SK-N-SH (cell line): ENCODE measurements around the gene NCAM2. TPM values are rescaled to one million over a fixed set of nuclear protein-coding genes. Genes with fewer than 3 reads are reported as not detected.
A peak's percentile ranks its signal among the peaks of the same experiment; 100 is the strongest.

Source experiments
- CTCF ChIA-PET: fragments of 300-600, 350-600 bp; formaldehyde crosslinking; extraction: SDS; loops from one replicate; lab custom pipeline; 2021; lab: Yijun Ruan, JAX
- POLR2A ChIA-PET: fragments of 350-600 bp; sonication (Branson Sonifier 250); formaldehyde crosslinking; extraction: SDS; loops from one replicate; lab custom pipeline; 2020; ENCODE audit warnings: antibody characterized with exemption, inconsistent platforms; lab: Yijun Ruan, JAX
- DNase-seq: peaks from one replicate; pipeline ENCODE4 v3.0.0; 2012
- H2AFZ ChIP-seq: fragments of 200-600 bp; sonication (generic); 2 replicates; pipeline ENCODE4 v1.8.1; 2016; ENCODE audit warnings: antibody characterized with exemption, mild to moderate bottlenecking, low read depth
- H3F3A ChIP-seq: fragments of 200-600 bp; sonication (generic); replicated peaks from 2 replicates; pipeline ENCODE3; 2016; ENCODE audit warnings: antibody characterized with exemption, mild to moderate bottlenecking; ENCODE audit not compliant: insufficient read depth
- H3K27ac ChIP-seq, 2 experiments: fragments of 200-500 bp in 1 of 2; fragments of 200-600 bp in 1 of 2; sonication (Bioruptor generic) in 1 of 2; sonication (generic), shearing (Covaris generic) in 1 of 2; 2 replicates each; pipeline versions ENCODE4 v1.5.1 to v1.6.1; 2014 to 2016; ENCODE audit warnings: low read depth in 2 of 2, inconsistent platforms in 1 of 2, low read length in 1 of 2, mild to moderate bottlenecking in 1 of 2, mixed read lengths in 1 of 2
- H3K27me3 ChIP-seq: fragments of 200-600 bp; sonication (generic), shearing (Covaris generic); 2 replicates; pipeline ENCODE4 v1.6.1; 2016; ENCODE audit warnings: mixed run types; ENCODE audit not compliant: insufficient read depth
- H3K36me3 ChIP-seq, 2 experiments: fragments of 200-500 bp in 1 of 2; fragments of 200-600 bp in 1 of 2; sonication (Bioruptor generic) in 1 of 2; sonication (generic) in 1 of 2; replicated peaks in 1 of 2; 2 replicates each; pipeline versions ENCODE3 to v1.5.1; 2014 to 2016; ENCODE audit warnings: low read length in 1 of 2, mild to moderate bottlenecking in 1 of 2; ENCODE audit not compliant: insufficient read depth in 2 of 2, control insufficient read depth in 1 of 2
- H3K4me1 ChIP-seq, 2 experiments: fragments of 200-500 bp in 1 of 2; fragments of 200-600 bp in 1 of 2; sonication (Bioruptor generic) in 1 of 2; sonication (generic), shearing (Covaris generic) in 1 of 2; 2 replicates each; pipeline versions ENCODE4 v1.5.1 to v1.6.1; 2014 to 2016; ENCODE audit warnings: low read depth in 1 of 2, low read length in 1 of 2, mixed run types in 1 of 2; ENCODE audit not compliant: insufficient read depth in 2 of 2, control insufficient read depth in 1 of 2
- H3K4me2 ChIP-seq: fragments of 200-600 bp; sonication (generic), shearing (Covaris generic); 2 replicates; pipeline ENCODE4 v1.6.1; 2017; ENCODE audit warnings: mixed run types
- H3K4me3 ChIP-seq, 2 experiments: fragments of 200-500 bp in 1 of 2; fragments of 200-600 bp in 1 of 2; sonication (Bioruptor generic) in 1 of 2; sonication (generic), shearing (Covaris generic) in 1 of 2; 2 replicates each; pipeline versions ENCODE4 v1.5.1 to v1.8.1; 2014 to 2016; ENCODE audit warnings: low read depth in 2 of 2, inconsistent platforms in 1 of 2, low read length in 1 of 2, mild to moderate bottlenecking in 1 of 2, mixed read lengths in 1 of 2, moderate library complexity in 1 of 2
- H3K79me2 ChIP-seq: fragments of 200-600 bp; sonication (generic); 2 replicates; pipeline ENCODE4 v1.8.1; 2017; ENCODE audit warnings: mild to moderate bottlenecking; ENCODE audit not compliant: insufficient read depth
- H3K9ac ChIP-seq: fragments of 200-600 bp; sonication (generic); 2 replicates; pipeline ENCODE4 v1.6.1; 2017; ENCODE audit warnings: mixed run types
- H3K9me2 ChIP-seq: fragments of 200-600 bp; sonication (generic); 2 replicates; pipeline ENCODE4 v1.6.1; 2017; ENCODE audit warnings: mixed run types
- H3K9me3 ChIP-seq: fragments of 200-600 bp; sonication (generic); 2 replicates; pipeline ENCODE4 v1.6.1; 2017; ENCODE audit warnings: mixed run types, mild to moderate bottlenecking, moderate library complexity
- H4K20me1 ChIP-seq: fragments of 200-600 bp; sonication (generic); 2 replicates; pipeline ENCODE4 v1.6.1; 2017; ENCODE audit warnings: mild to moderate bottlenecking, mixed run types; ENCODE audit not compliant: insufficient read depth
- CHD2 ChIP-seq: fragments of 150-350 bp; IDR thresholded peaks from 2 replicates; pipeline ENCODE4 v1.6.1; 2018; ENCODE audit warnings: low read length; ENCODE audit not compliant: partially characterized antibody
- ELF1 ChIP-seq: IDR thresholded peaks from 2 replicates; pipeline ENCODE4 v1.4.0; 2012
- FOXJ3 ChIP-seq: sonication (generic); formaldehyde crosslinking; IDR thresholded peaks from 2 replicates; pipeline ENCODE4 v1.5.1; 2020; ENCODE audit warnings: mild to moderate bottlenecking, missing genetic modification reagents
- GATA2 ChIP-seq: sonication (generic); formaldehyde crosslinking; IDR thresholded peaks from 2 replicates; pipeline ENCODE4 v1.5.0; 2020; ENCODE audit warnings: mild to moderate bottlenecking, missing genetic modification reagents
- JUND ChIP-seq: IDR thresholded peaks from 2 replicates; pipeline ENCODE4 v1.4.0; 2012
- MEF2A ChIP-seq: IDR thresholded peaks from 2 replicates; pipeline ENCODE4 v1.4.0; 2012; ENCODE audit warnings: low read depth, borderline replicate concordance
- NRF1 ChIP-seq: IDR thresholded peaks from 2 replicates; pipeline ENCODE4 v1.6.1; 2012; ENCODE audit warnings: low read depth, mild to moderate bottlenecking, low read length
- SIN3A ChIP-seq: IDR thresholded peaks from 2 replicates; pipeline ENCODE4 v1.6.1; 2012; ENCODE audit warnings: low read depth, mild to moderate bottlenecking, low read length, moderate library complexity, borderline replicate concordance
- SMC3 ChIP-seq: IDR thresholded peaks from 2 replicates; pipeline ENCODE4 v1.6.1; 2012; ENCODE audit warnings: low read depth, low read length, improper control_type of control experiment
- TAF1 ChIP-seq: IDR thresholded peaks from 2 replicates; pipeline ENCODE4 v1.6.1; 2012; ENCODE audit warnings: low read depth, mild to moderate bottlenecking, low read length, moderate library complexity, borderline replicate concordance
- TCF12 ChIP-seq: IDR thresholded peaks from 2 replicates; pipeline ENCODE4 v1.4.0; 2012
- TEAD4 ChIP-seq: IDR thresholded peaks from 2 replicates; pipeline ENCODE4 v1.4.0; 2012; ENCODE audit warnings: mild to moderate bottlenecking, borderline replicate concordance; ENCODE audit not compliant: insufficient read depth
- WGBS: methylation state at CpG from one replicate; pipeline ENCODE4 v1.1.6; 2017; ENCODE audit warnings: low lambda C conversion rate; 5-methylcytosine and 5-hydroxymethylcytosine counted together
- polyA plus RNA-seq, 3 experiments: library from polyadenylated mRNA; depleted of rRNA; stranded (reverse); fragments of >200 nt; gene quantifications; 2 replicates each; pipeline ENCODE4 v1.2.3, GENCODE V29; 2012
- TF ChIP-seq, protein P1 (sequence below): IDR thresholded peaks from 2 replicates; pipeline ENCODE4; 2012
- TF ChIP-seq, protein P2 (sequence below): IDR thresholded peaks from 2 replicates; pipeline ENCODE4 v1.4.0; 2012; ENCODE audit warnings: low read depth, borderline replicate concordance

NCAM2 gene
- polyA plus RNA-seq, 1 of the 3 experiments (the other 2 are of a cell fraction): 2.1 TPM

DNA sequence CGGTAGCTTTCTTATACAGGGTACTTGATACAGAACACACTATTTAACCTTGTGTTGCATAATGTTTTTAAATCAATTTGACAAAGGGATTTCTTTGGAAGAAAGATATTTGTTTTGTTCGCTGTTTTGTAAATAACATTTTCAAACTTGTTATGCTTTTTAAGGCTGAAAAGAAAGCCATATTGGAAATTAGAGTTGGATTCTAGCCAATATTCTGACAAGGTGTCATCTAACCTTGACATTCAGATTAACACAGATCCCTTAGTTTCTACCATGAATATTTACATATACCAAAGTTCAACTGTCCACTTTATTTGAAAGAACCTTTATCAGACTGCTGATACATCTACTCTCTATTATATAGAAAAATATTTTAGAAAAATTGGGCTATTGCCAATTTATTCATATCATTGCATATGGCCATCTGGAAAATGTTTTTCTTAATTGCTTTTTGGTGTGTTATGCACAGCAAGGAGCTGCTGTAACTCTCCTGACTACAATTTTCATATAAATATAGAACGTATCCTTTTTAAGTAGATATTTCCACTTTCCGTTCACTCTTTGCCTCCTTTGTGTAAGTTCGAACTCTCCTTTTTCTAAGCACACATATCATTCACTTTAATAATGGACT, 206.3 kb downstream of the NCAM2 start:
- Histone ChIP-seq H2AFZ (no peak overlapping the region), H3K9me3 (no peaks in the 10 kb centered on the region), H3K27ac (peak overlapping the region in 1 of 2 experiments; percentile 50; a peak in 2 of 4 replicates), H3K9me2 (no peaks in the 10 kb centered on the region), H3K27me3 (no peaks in the 10 kb centered on the region), H3K4me3 (no peak overlapping the region), H3K36me3 (no peaks in the 10 kb centered on the region), H4K20me1 (no peaks in the 10 kb centered on the region), H3K4me1 (peaks cover 0 to 20% of the 10 kb centered on the region in 2 experiments; a peak in 2 of 4 replicates), H3F3A (peaks cover 10% of the 10 kb centered on the region), H3K4me2 (no peak overlapping the region), H3K79me2 (no peaks in the 10 kb centered on the region), H3K9ac (no peak overlapping the region)
- peak; percentile 11 for DNase-seq
- WGBS: 71% methylated on average over 5 of the region's 5 CpGs
- TF ChIP-seq GATA2 (CRISPR knock-in tag) (peak; percentile 19; the same call in 1 of the 2 replicates), ELF1 (no peak), TCF12 (peak; percentile 21; the same call in 1 of the 2 replicates)
- ChIA-PET CTCF (no interaction called here), POLR2A (no interaction called here)

DNA sequence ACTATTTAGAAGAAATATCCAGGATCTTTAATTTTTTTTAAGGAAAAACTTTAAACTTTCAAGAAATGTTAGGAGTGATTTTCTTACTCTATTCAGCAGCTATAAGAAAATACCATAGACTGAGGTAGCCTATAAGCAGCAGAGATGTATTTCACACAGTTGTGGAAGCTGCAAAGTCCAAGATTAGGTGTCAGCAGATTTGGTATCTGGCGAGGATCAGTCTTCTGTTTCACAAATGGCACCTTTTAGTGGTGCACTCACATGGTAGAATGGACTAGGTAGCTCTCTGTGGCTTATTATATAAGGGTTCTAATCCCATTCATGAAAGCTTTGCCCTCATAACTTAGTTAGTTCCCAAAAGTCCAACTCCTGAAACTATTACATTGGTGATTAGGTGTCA, 207.4 kb downstream of the NCAM2 start:
- TF ChIP-seq SMC3: no peak
- no peak for TF ChIP-seq CHD2
- TF ChIP-seq SIN3A: no peak
- TF ChIP-seq MEF2A: no peak
- TF ChIP-seq FOXJ3 (CRISPR knock-in tag): no peak
- TF ChIP-seq, protein P1, sequence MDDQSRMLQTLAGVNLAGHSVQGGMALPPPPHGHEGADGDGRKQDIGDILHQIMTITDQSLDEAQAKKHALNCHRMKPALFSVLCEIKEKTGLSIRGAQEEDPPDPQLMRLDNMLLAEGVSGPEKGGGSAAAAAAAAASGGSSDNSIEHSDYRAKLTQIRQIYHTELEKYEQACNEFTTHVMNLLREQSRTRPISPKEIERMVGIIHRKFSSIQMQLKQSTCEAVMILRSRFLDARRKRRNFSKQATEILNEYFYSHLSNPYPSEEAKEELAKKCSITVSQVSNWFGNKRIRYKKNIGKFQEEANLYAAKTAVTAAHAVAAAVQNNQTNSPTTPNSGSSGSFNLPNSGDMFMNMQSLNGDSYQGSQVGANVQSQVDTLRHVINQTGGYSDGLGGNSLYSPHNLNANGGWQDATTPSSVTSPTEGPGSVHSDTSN: no peak
- Histone ChIP-seq H2AFZ (no peak overlapping the region), H3K27ac (no peak overlapping the region), H3K79me2 (no peaks in the 10 kb centered on the region), H3K36me3 (no peaks in the 10 kb centered on the region), H3K9ac (no peak overlapping the region), H3K4me1 (peaks cover 0 to 12% of the 10 kb centered on the region in 2 experiments; a peak in 2 of 4 replicates), H3K4me3 (no peak overlapping the region), H4K20me1 (no peaks in the 10 kb centered on the region), H3K4me2 (no peak overlapping the region), H3K9me3 (no peaks in the 10 kb centered on the region), H3F3A (peaks cover 5% of the 10 kb centered on the region), H3K9me2 (no peaks in the 10 kb centered on the region), H3K27me3 (no peaks in the 10 kb centered on the region)
- DNase-seq: no peak
- WGBS: 88% methylated on average over 1 of the region's 1 CpG
- ChIA-PET CTCF (no interaction called here), POLR2A (no interaction called here)

DNA sequence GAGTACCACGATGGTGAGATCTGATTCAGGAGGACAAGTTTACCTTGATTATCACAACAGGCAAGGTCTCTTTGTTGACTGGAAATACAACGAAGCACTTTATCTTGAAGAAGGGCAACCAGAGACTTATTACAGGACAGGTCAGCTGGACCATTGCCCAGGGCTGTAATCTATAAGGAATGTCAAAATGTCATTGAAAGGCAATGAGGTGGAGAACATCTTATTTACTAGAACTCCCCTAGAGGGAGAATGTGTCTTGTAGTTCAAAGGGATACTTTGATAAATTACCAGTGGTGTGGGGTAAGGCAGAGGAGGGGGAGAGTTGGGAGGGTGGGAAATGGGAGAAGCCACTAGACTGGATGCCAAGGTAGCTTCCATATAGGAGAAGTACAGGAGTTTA, 212.3 kb downstream of the NCAM2 start:
- 79% methylated on average over 2 of the region's 2 CpGs for WGBS
- POLR2A ChIA-PET: no interaction called here
- H3K9me2 ChIP-seq: no peaks in the 10 kb centered on the region
- H2AFZ ChIP-seq: no peak overlapping the region
- H3K27ac ChIP-seq: no peak overlapping the region
- H3K4me2 ChIP-seq: no peak overlapping the region
- no peaks in the 10 kb centered on the region for H3K36me3 ChIP-seq
- TF ChIP-seq JUND (no peak), TCF12 (no peak), TAF1 (no peak), SMC3 (no peak), NRF1 (no peak), FOXJ3 (CRISPR knock-in tag) (no peak), CHD2 (no peak), TEAD4 (no peak)
- TF ChIP-seq, protein P2, sequence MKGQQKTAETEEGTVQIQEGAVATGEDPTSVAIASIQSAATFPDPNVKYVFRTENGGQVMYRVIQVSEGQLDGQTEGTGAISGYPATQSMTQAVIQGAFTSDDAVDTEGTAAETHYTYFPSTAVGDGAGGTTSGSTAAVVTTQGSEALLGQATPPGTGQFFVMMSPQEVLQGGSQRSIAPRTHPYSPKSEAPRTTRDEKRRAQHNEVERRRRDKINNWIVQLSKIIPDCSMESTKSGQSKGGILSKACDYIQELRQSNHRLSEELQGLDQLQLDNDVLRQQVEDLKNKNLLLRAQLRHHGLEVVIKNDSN: no peak
- TF ChIP-seq, protein P1: no peak
- H3K9ac ChIP-seq: no peak overlapping the region
- no peaks in the 10 kb centered on the region for H3K79me2 ChIP-seq
- no peak overlapping the region for H3K4me3 ChIP-seq
- H4K20me1 ChIP-seq: no peaks in the 10 kb centered on the region
- no peaks in the 10 kb centered on the region for H3K27me3 ChIP-seq
- no peaks in the 10 kb centered on the region for H3F3A ChIP-seq
- CTCF ChIA-PET: no interaction called here
- H3K9me3 ChIP-seq: no peaks in the 10 kb centered on the region
- H3K4me1 ChIP-seq: no peaks in the 10 kb centered on the region; a peak in 1 of 4 replicates
- no peak for DNase-seq
